Vagina (tissue), 2 donors: ENCODE results near the gene C2orf49. TPM values are rescaled to one million over a fixed set of nuclear protein-coding genes. Genes with fewer than 3 reads are reported as not detected.

Experiments
- DNase-seq, 2 donors: peaks; one replicate each; pipeline ENCODE4 v3.0.0-alpha.2; 2017; ENCODE audit errors: extremely low spot score in 2 of 2
- H3K27ac ChIP-seq: fragments of 200-600 bp; sonication (generic); one replicate; pipeline ENCODE4 v1.5.1; 2019
- H3K27me3 ChIP-seq: fragments of 200-600 bp; sonication (generic); one replicate; pipeline ENCODE4 v1.5.1; 2019
- H3K36me3 ChIP-seq, 2 donors: fragments of 200-600 bp; sonication (generic); one replicate each; pipeline ENCODE4 v1.5.1; 2017 to 2019
- H3K4me1 ChIP-seq: fragments of 200-600 bp; sonication (generic); one replicate; pipeline ENCODE4 v1.5.1; 2019
- H3K4me3 ChIP-seq, 2 donors: fragments of 200-600 bp; sonication (generic); 1 replicate in 1 of 2; 2 replicates in 1 of 2; pipeline ENCODE4 v1.5.1; 2016 to 2019
- H3K9me3 ChIP-seq: fragments of 200-600 bp; sonication (generic); one replicate; pipeline ENCODE4 v1.5.1; 2019
- CTCF ChIP-seq, 3 experiments: fragments of 450-650 bp in 2 of 3; fragments of 200-600 bp in 1 of 3; sonication (generic) in 1 of 3; IDR thresholded peaks; one replicate each; pipeline ENCODE4 v1.5.1; 2017 to 2019; ENCODE audit warnings: antibody characterized with exemption in 3 of 3, mild to moderate bottlenecking in 2 of 3, moderate library complexity in 2 of 3
- POLR2A ChIP-seq, 2 donors: fragments of 450-650 bp; IDR thresholded peaks; one replicate each; pipeline ENCODE4 v1.6.1; 2017; ENCODE audit warnings: antibody characterized with exemption in 2 of 2, mild to moderate bottlenecking in 2 of 2, moderate library complexity in 2 of 2
- POLR2AphosphoS5 ChIP-seq, 2 donors: sonication (generic); formaldehyde crosslinking; IDR thresholded peaks; one replicate each; pipeline ENCODE4 v1.9.0; 2017; ENCODE audit warnings: antibody characterized with exemption in 2 of 2, mild to moderate bottlenecking in 2 of 2, low read depth in 1 of 2; ENCODE audit not compliant: insufficient read depth in 1 of 2
- intact Hi-C: fragments of 100-400 bp; cut with DNase I; formaldehyde crosslinking; loops from one replicate; pipeline ENCODE4 v1.15.1; 2023
- total RNA-seq: library from RNA; depleted of rRNA; stranded (reverse); fragments of >200 nt; gene quantifications from one replicate; pipeline ENCODE4 v1.2.3, GENCODE V29; 2016

C2orf49 gene
- total RNA-seq, 1 donor from 2014 or later: 14.0 TPM

GRCh38 chr2:105380432-105381100 lies 43.2 kb downstream of the C2orf49 start:
- Histone ChIP-seq H3K27ac (peak overlapping the region; percentile 68), H3K4me3 (no peak overlapping the region), H3K9me3 (no peaks in the 10 kb centered on the region), H3K27me3 (no peaks in the 10 kb centered on the region), H3K4me1 (peaks cover 32% of the 10 kb centered on the region), H3K36me3 (peaks cover 3 to 6% of the 10 kb centered on the region in 2 donors)
- intact Hi-C loops: no loop called here
- DNase-seq: no peak
- TF ChIP-seq CTCF (IDR thresholded peaks at IDR 0.05): no peak
- no peak for TF ChIP-seq POLR2A (IDR thresholded peaks at IDR 0.05)
- TF ChIP-seq POLR2AphosphoS5 (IDR thresholded peaks at IDR 0.05; ENCODE audit: insufficient read depth in 1 of 2, low read depth in 1 of 2): no peak

DNA sequence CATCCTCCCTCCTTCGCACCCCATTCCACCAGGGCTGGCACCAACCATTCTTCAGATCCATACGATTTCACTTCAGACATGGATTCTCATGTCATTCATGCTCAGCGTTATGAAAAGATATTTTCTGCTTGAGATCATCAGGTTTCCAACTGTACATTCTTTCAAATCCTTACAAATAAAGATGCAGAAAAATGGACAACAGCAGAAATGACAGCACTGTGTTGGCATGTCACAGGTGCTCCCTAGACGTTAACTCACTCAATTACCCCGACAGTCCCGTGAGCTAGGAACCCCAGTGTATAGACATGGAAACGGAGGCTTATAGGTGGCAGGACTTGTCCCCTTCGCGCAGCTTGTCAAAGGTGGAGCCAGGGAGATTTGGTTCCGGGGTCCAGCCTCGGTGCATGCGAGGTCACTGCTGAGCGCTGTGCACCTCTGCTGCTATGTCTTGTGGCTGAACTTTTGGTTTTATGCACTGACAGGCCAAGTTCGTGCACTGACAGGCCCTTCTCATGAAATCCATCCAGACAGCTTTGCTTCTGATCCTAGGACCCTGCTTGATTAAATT lies 43.8 kb downstream of the C2orf49 start:
- Histone ChIP-seq H3K4me3 (no peak overlapping the region), H3K27me3 (no peaks in the 10 kb centered on the region), H3K27ac (peak overlapping the region; percentile 68), H3K4me1 (peaks cover 30% of the 10 kb centered on the region), H3K36me3 (peaks cover 4 to 12% of the 10 kb centered on the region in 2 donors), H3K9me3 (no peaks in the 10 kb centered on the region)
- intact Hi-C loops: no loop called here
- TF ChIP-seq POLR2AphosphoS5 (IDR thresholded peaks at IDR 0.05; ENCODE audit: insufficient read depth in 1 of 2, low read depth in 1 of 2): no peak
- TF ChIP-seq POLR2A (IDR thresholded peaks at IDR 0.05): no peak
- no peak for TF ChIP-seq CTCF (IDR thresholded peaks at IDR 0.05)
- DNase-seq: no peak

DNA sequence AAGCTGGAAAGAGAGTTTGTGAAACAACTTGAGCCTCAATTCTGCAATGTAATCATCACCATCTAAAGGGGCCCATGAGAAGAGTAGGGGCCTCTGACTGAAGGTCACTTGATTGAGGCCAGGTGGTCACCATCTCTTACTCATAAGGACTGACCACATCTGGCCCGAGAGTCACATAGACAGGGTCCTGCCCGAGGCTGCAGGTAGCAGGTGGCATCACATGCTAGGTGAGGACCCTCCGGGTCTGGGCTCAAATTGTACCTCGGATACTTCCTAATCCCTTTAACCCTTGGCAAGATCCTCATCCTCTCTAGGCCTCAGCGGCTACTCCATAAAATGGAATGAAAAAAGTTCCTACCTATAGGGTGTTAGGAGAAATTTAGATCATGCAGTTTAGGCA lies 44.8 kb downstream of the C2orf49 start:
- Histone ChIP-seq H3K9me3 (no peaks in the 10 kb centered on the region), H3K27me3 (no peaks in the 10 kb centered on the region), H3K4me1 (peaks cover 30% of the 10 kb centered on the region), H3K4me3 (no peak overlapping the region), H3K36me3 (peaks cover 4 to 14% of the 10 kb centered on the region in 2 donors), H3K27ac (peak overlapping the region; percentile 68)
- intact Hi-C loops: no loop called here
- no peak for TF ChIP-seq POLR2A (IDR thresholded peaks at IDR 0.05)
- no peak for TF ChIP-seq CTCF (IDR thresholded peaks at IDR 0.05)
- no peak for TF ChIP-seq POLR2AphosphoS5 (IDR thresholded peaks at IDR 0.05; ENCODE audit: insufficient read depth in 1 of 2, low read depth in 1 of 2)
- no peak for DNase-seq

GRCh38 chr2:105383432-105384166 lies 46.3 kb downstream of the C2orf49 start:
- no peak for DNase-seq
- H3K36me3 ChIP-seq: peaks cover 4 to 14% of the 10 kb centered on the region in 2 donors
- no peaks in the 10 kb centered on the region for H3K27me3 ChIP-seq
- no peaks in the 10 kb centered on the region for H3K9me3 ChIP-seq
- TF ChIP-seq CTCF (IDR thresholded peaks at IDR 0.05): no peak
- no peak for TF ChIP-seq POLR2A (IDR thresholded peaks at IDR 0.05)
- TF ChIP-seq POLR2AphosphoS5 (IDR thresholded peaks at IDR 0.05; ENCODE audit: insufficient read depth in 1 of 2, low read depth in 1 of 2): no peak
- H3K27ac ChIP-seq: peak overlapping the region; percentile 22
- H3K4me3 ChIP-seq: no peak overlapping the region
- intact Hi-C loops: no loop called here
- H3K4me1 ChIP-seq: peaks cover 30% of the 10 kb centered on the region
